Upper lobe of left lung (tissue), 6 donors: ENCODE results near the gene RANBP9. TPM values are rescaled to one million over a fixed set of nuclear protein-coding genes. Genes with fewer than 3 reads are reported as not detected.

ENCODE experiments used
- ATAC-seq, 2 donors: fragments of 200-7000 bp; cut with Tn5 transposase; one replicate each; pipeline ENCODE4 v1.9.1; 2022; ENCODE audit warnings: mild to moderate bottlenecking in 2 of 2, moderate library complexity in 2 of 2; ENCODE audit not compliant: low FRiP score in 2 of 2
- DNase-seq, 2 donors: peaks; one replicate each; pipeline ENCODE4 v3.0.0-alpha.2; 2019 to 2020
- H3K27ac ChIP-seq, 4 donors: fragments of 200-600 bp; sonication (generic); one replicate each; pipeline ENCODE4 v1.5.1; 2016 to 2019
- H3K27me3 ChIP-seq, 4 donors: fragments of 200-600 bp; sonication (generic); one replicate each; pipeline ENCODE4 v1.5.1; 2017 to 2019
- H3K36me3 ChIP-seq, 4 donors: fragments of 200-600 bp; sonication (generic); one replicate each; pipeline ENCODE4 v1.5.1; 2016 to 2019
- H3K4me1 ChIP-seq, 4 donors: fragments of 200-600 bp; sonication (generic); one replicate each; pipeline ENCODE4 v1.5.1; 2018 to 2019
- H3K4me3 ChIP-seq, 4 donors: fragments of 200-600 bp; sonication (generic); one replicate each; pipeline ENCODE4 v1.5.1; 2017 to 2019; ENCODE audit warnings: mild to moderate bottlenecking in 2 of 4, moderate library complexity in 1 of 4
- H3K9me3 ChIP-seq, 4 donors: fragments of 200-600 bp; sonication (generic); one replicate each; pipeline ENCODE4 v1.5.1; 2018 to 2019
- CTCF ChIP-seq, 6 experiments: fragments of 450-650 bp in 4 of 6; fragments of 200-600 bp in 2 of 6; sonication (generic) in 2 of 6; IDR thresholded peaks; one replicate each; pipeline ENCODE4 v1.5.1; 2016 to 2019; ENCODE audit warnings: antibody characterized with exemption in 6 of 6
- EP300 ChIP-seq, 4 donors: sonication (generic); formaldehyde crosslinking; IDR thresholded peaks; one replicate each; pipeline ENCODE4 v1.5.1; 2017; ENCODE audit warnings: antibody characterized with exemption in 4 of 4, control low read depth in 2 of 4
- POLR2A ChIP-seq, 4 donors: fragments of 450-650 bp; IDR thresholded peaks; one replicate each; pipeline ENCODE4 v1.5.1; 2016 to 2017; ENCODE audit warnings: antibody characterized with exemption in 4 of 4, mild to moderate bottlenecking in 2 of 4
- POLR2AphosphoS5 ChIP-seq, 2 donors: sonication (generic); formaldehyde crosslinking; IDR thresholded peaks; one replicate each; pipeline ENCODE4 v1.5.1; 2017; ENCODE audit warnings: antibody characterized with exemption in 2 of 2
- WGBS, 2 donors: methylation state at CpG; one replicate each; pipeline ENCODE4 v1.1.5; 2017 to 2018; 5-methylcytosine and 5-hydroxymethylcytosine counted together
- total RNA-seq, 6 donors: library from RNA; depleted of rRNA in 4 of 6; stranded (reverse); fragments of >200 nt in 4 of 6; gene quantifications; one replicate each; pipeline versions ENCODE4 v1.1.0 to v1.2.1, GENCODE V29; 2016 to 2021
- donor health status: DM: no; HTN: no; CAD: no; lungs with moderate emphysema.
- donor health status: DM: no; HTN: yes; CAD: no; lungs with severe emphysema.

The RANBP9 gene
- total RNA-seq, 6 donors from 2014 or later: 29.8 to 46.7 (median 36.4) TPM

GRCh38 chr6:13633343-13633742, 78.3 kb downstream of the RANBP9 start:
- H3K27me3 ChIP-seq: no peaks in the 10 kb centered on the region
- no peak overlapping the region for H3K27ac ChIP-seq
- no peaks in the 10 kb centered on the region for H3K9me3 ChIP-seq
- no peak for ATAC-seq
- 92 to 95% methylated on average over 2 of the region's 2 CpGs for WGBS, 2 donors
- H3K4me3 ChIP-seq: no peak overlapping the region
- DNase-seq: no peak
- peaks cover 0 to 10% (median 2%) of the 10 kb centered on the region in 4 donors for H3K4me1 ChIP-seq
- peaks cover 4 to 49% (median 21%) of the 10 kb centered on the region in 4 donors for H3K36me3 ChIP-seq
- TF ChIP-seq POLR2AphosphoS5 (IDR thresholded peaks at IDR 0.05) (no peak), EP300 (IDR thresholded peaks at IDR 0.05) (no peak), POLR2A (IDR thresholded peaks at IDR 0.05) (no peak), CTCF (IDR thresholded peaks at IDR 0.05) (no peak)

- 95 to 100% methylated on average over 1 of the region's 1 CpG for WGBS, 2 donors
- DNase-seq: no peak
- H3K9me3 ChIP-seq: no peaks in the 10 kb centered on the region
- peaks cover 0 to 4% (median 0%) of the 10 kb centered on the region in 4 donors for H3K4me1 ChIP-seq
- H3K27ac ChIP-seq: no peak overlapping the region
- H3K27me3 ChIP-seq: no peaks in the 10 kb centered on the region
- ATAC-seq: no peak
- TF ChIP-seq CTCF (IDR thresholded peaks at IDR 0.05): no peak
- no peak for TF ChIP-seq POLR2AphosphoS5 (IDR thresholded peaks at IDR 0.05)
- no peak for TF ChIP-seq POLR2A (IDR thresholded peaks at IDR 0.05)
- TF ChIP-seq EP300 (IDR thresholded peaks at IDR 0.05): no peak
- H3K4me3 ChIP-seq: no peak overlapping the region
- H3K36me3 ChIP-seq: peaks cover 0 to 58% (median 15%) of the 10 kb centered on the region in 4 donors
Observed at GRCh38 chr6:13630499-13630898, 81.1 kb downstream of the RANBP9 start.

GRCh38 chr6:13629459-13630116, 82.0 kb downstream of the RANBP9 start:
- no peak overlapping the region for H3K27ac ChIP-seq
- DNase-seq: no peak
- H3K36me3 ChIP-seq: peaks cover 0 to 67% (median 19%) of the 10 kb centered on the region in 4 donors
- WGBS, 2 donors: 50 to 52% methylated on average over 4 of the region's 4 CpGs
- H3K4me3 ChIP-seq: no peak overlapping the region
- no peak for ATAC-seq
- no peaks in the 10 kb centered on the region for H3K27me3 ChIP-seq
- H3K9me3 ChIP-seq: no peaks in the 10 kb centered on the region
- H3K4me1 ChIP-seq: peaks cover 0 to 4% (median 0%) of the 10 kb centered on the region in 4 donors
- TF ChIP-seq CTCF (IDR thresholded peaks at IDR 0.05) (no peak), EP300 (IDR thresholded peaks at IDR 0.05) (no peak), POLR2A (IDR thresholded peaks at IDR 0.05) (no peak), POLR2AphosphoS5 (IDR thresholded peaks at IDR 0.05) (no peak)

GRCh38 chr6:13624871-13625288, 86.8 kb downstream of the RANBP9 start:
- no peak for DNase-seq
- TF ChIP-seq POLR2A (IDR thresholded peaks at IDR 0.05) (no peak), EP300 (IDR thresholded peaks at IDR 0.05) (no peak), CTCF (IDR thresholded peaks at IDR 0.05) (peak in 2 of 6 experiments; percentile 24 to 27), POLR2AphosphoS5 (IDR thresholded peaks at IDR 0.05) (no peak)
- peaks cover 6 to 95% (median 39%) of the 10 kb centered on the region in 4 donors for H3K36me3 ChIP-seq
- no peak overlapping the region for H3K27ac ChIP-seq
- no peak overlapping the region for H3K4me3 ChIP-seq
- no peaks in the 10 kb centered on the region for H3K27me3 ChIP-seq
- peak in 1 of 2 donors; percentile 24 for ATAC-seq
- WGBS, 2 donors: 70 to 80% methylated on average over 4 of the region's 4 CpGs
- H3K4me1 ChIP-seq: peaks cover 0 to 3% (median 0%) of the 10 kb centered on the region in 4 donors
- H3K9me3 ChIP-seq: no peaks in the 10 kb centered on the region

GRCh38 chr6:13617066-13617465, 94.6 kb downstream of the RANBP9 start:
- ATAC-seq (no peak), DNase-seq (no peak)
- Histone ChIP-seq H3K27me3 (no peaks in the 10 kb centered on the region), H3K9me3 (no peaks in the 10 kb centered on the region), H3K36me3 (peaks cover 11 to 52% (median 39%) of the 10 kb centered on the region in 4 donors), H3K4me3 (no peak overlapping the region), H3K27ac (no peak overlapping the region), H3K4me1 (peaks cover 18 to 34% (median 20%) of the 10 kb centered on the region in 4 donors)
- TF ChIP-seq POLR2AphosphoS5 (IDR thresholded peaks at IDR 0.05): no peak
- TF ChIP-seq CTCF (IDR thresholded peaks at IDR 0.05): no peak
- 75 to 78% methylated on average over 2 of the region's 2 CpGs for WGBS, 2 donors
